Loucy (cell line): ENCODE measurements around the gene WIPF2.

Source experiments
- H2AFZ ChIP-seq: fragments of 200-600 bp; sonication (generic); 2 replicates; pipeline ENCODE4 v1.6.0; 2016; ENCODE audit warnings: antibody characterized with exemption, mild to moderate bottlenecking, low read length, moderate library complexity
- H3F3A ChIP-seq: fragments of 200-600 bp; 2 replicates; pipeline ENCODE4 v1.6.0; 2016; ENCODE audit warnings: antibody characterized with exemption, low read depth, mild to moderate bottlenecking
- H3K27me3 ChIP-seq: fragments of 200-600 bp; sonication (generic); 2 replicates; pipeline ENCODE4 v1.6.1; 2014; ENCODE audit warnings: low read length, mild to moderate bottlenecking; ENCODE audit not compliant: insufficient read depth, poor library complexity, severe bottlenecking
- H3K36me3 ChIP-seq: fragments of 200-600 bp; sonication (generic); 2 replicates; pipeline ENCODE4 v1.6.1; 2016; ENCODE audit warnings: low read length; ENCODE audit not compliant: insufficient read depth
- H3K4me1 ChIP-seq: fragments of 200-600 bp; sonication (generic); 2 replicates; pipeline ENCODE4 v1.5.1; 2014; ENCODE audit warnings: low read length, mild to moderate bottlenecking; ENCODE audit not compliant: insufficient read depth, poor library complexity, severe bottlenecking
- H3K4me2 ChIP-seq: fragments of 200-600 bp; sonication (generic); 2 replicates; pipeline ENCODE4 v1.6.0; 2014; ENCODE audit warnings: antibody characterized with exemption, low read length, low read depth, mild to moderate bottlenecking; ENCODE audit not compliant: poor library complexity, severe bottlenecking
- H3K4me3 ChIP-seq: fragments of 200-600 bp; sonication (generic); 2 replicates; pipeline ENCODE4 v1.5.1; 2014; ENCODE audit warnings: low read length, mild to moderate bottlenecking, mixed read lengths; ENCODE audit not compliant: poor library complexity, severe bottlenecking
- H3K79me2 ChIP-seq: fragments of 200-600 bp; sonication (generic); 2 replicates; pipeline ENCODE4 v1.6.1; 2014; ENCODE audit warnings: low read length; ENCODE audit not compliant: insufficient read depth
- H3K9ac ChIP-seq: fragments of 200-600 bp; sonication (generic); 2 replicates; pipeline ENCODE4 v1.6.0; 2014; ENCODE audit warnings: mild to moderate bottlenecking, low read depth, low read length, moderate library complexity; ENCODE audit not compliant: poor library complexity, severe bottlenecking
- H3K9me2 ChIP-seq: fragments of 200-600 bp; sonication (generic); replicated peaks from 2 replicates; pipeline ENCODE4 v1.6.1; 2016; ENCODE audit warnings: low read depth, low read length, mixed read lengths
- H3K9me3 ChIP-seq: fragments of 200-600 bp; sonication (generic); 2 replicates; pipeline ENCODE4 v1.6.1; 2014; ENCODE audit warnings: mild to moderate bottlenecking, antibody characterized with exemption, low read length, low read depth; ENCODE audit not compliant: insufficient read depth
- H4K20me1 ChIP-seq: fragments of 200-600 bp; sonication (generic); 2 replicates; pipeline ENCODE4 v1.6.0; 2014; ENCODE audit warnings: antibody characterized with exemption, low read length, mild to moderate bottlenecking; ENCODE audit not compliant: insufficient read depth, poor library complexity, severe bottlenecking
- EZH2phosphoT487 ChIP-seq: fragments of 200-600 bp; IDR thresholded peaks from 2 replicates; pipeline ENCODE4 v1.6.1; 2018; ENCODE audit warnings: antibody characterized with exemption, mild to moderate bottlenecking, moderate library complexity, borderline replicate concordance
- TF ChIP-seq, protein P1 (sequence below): fragments of 200-600 bp; sonication (generic); conservative IDR thresholded peaks from 2 replicates; pipeline ENCODE4 v1.5.1; 2014; ENCODE audit warnings: mild to moderate bottlenecking, antibody characterized with exemption, low read length

Gene WIPF2

DNA sequence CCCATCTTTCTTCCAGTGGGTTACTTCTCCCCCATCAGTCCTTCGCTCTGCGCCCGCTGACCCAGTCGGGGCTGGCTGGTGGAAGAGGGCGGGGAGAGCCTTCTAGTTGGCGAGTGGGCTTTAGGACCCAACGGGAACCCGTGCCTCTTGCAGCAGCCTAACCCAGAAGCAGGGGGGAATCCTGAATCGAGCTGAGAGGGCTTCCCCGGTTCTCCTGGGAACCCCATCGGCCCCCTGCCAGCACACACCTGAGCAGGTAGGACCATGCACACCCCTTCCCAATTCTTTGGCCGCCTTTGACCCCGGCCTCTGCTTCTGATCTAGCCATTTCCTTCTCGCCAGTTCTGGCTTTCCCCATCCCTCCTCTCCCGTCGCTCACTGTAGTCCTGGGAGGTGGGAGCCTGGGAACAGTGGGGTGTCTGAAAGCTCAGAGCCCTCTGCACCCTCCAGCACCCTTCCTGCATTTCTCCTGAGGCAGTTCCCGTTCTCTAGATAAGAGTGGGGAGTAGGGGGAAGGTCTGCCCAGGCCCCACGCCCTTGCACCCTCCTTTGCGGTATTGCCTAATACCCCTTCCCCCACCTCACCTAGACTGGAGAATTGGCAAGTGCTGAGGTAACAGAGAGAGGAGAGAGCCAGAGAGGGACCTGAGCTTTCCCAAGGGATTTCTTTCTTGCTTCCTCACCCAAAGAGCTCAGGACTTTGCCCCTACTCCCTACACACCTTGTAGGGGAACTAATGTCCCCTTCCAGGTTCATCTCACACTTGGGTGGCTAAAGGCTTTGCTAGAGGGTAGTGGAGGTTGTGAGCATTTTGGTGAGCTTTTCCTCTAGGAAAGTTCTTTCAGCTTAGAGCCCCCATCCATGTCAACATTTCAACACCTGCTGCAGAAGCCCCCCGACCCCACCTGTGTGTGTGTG lies 90.2 kb downstream of the WIPF2 start, which contains the start of gene RARA:
RARA (plus strand) TSS at position 150 of the 918 bp plus-strand sequence. CDS start 22,039 bp downstream, outside the sequence.
- peaks cover 84% of the 10 kb centered on the region for H3K4me1 ChIP-seq
- H3K4me3 ChIP-seq, result peak within 1 kb of the TSS; percentile 62
- peak within 1 kb of the TSS; percentile 76 for H3K9ac ChIP-seq
- H3K36me3 ChIP-seq, result no peaks in the 10 kb centered on the region
- peak within 1 kb of the TSS; percentile 77 for H3K4me2 ChIP-seq
- no peaks in the 10 kb centered on the region for H3K27me3 ChIP-seq
- TF ChIP-seq EZH2phosphoT487, result no peak
- TF ChIP-seq, protein P1, sequence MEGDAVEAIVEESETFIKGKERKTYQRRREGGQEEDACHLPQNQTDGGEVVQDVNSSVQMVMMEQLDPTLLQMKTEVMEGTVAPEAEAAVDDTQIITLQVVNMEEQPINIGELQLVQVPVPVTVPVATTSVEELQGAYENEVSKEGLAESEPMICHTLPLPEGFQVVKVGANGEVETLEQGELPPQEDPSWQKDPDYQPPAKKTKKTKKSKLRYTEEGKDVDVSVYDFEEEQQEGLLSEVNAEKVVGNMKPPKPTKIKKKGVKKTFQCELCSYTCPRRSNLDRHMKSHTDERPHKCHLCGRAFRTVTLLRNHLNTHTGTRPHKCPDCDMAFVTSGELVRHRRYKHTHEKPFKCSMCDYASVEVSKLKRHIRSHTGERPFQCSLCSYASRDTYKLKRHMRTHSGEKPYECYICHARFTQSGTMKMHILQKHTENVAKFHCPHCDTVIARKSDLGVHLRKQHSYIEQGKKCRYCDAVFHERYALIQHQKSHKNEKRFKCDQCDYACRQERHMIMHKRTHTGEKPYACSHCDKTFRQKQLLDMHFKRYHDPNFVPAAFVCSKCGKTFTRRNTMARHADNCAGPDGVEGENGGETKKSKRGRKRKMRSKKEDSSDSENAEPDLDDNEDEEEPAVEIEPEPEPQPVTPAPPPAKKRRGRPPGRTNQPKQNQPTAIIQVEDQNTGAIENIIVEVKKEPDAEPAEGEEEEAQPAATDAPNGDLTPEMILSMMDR, result no peak
- peaks cover 8% of the 10 kb centered on the region for H3F3A ChIP-seq
- H3K9me2 ChIP-seq, result no peaks in the 10 kb centered on the region
- no peaks in the 10 kb centered on the region for H4K20me1 ChIP-seq
- no peaks in the 10 kb centered on the region for H3K9me3 ChIP-seq
- no peak within 1 kb of the TSS for H2AFZ ChIP-seq
- H3K79me2 ChIP-seq, result peaks cover 8% of the 10 kb centered on the region; the same call in 1 of the 2 replicates

DNA sequence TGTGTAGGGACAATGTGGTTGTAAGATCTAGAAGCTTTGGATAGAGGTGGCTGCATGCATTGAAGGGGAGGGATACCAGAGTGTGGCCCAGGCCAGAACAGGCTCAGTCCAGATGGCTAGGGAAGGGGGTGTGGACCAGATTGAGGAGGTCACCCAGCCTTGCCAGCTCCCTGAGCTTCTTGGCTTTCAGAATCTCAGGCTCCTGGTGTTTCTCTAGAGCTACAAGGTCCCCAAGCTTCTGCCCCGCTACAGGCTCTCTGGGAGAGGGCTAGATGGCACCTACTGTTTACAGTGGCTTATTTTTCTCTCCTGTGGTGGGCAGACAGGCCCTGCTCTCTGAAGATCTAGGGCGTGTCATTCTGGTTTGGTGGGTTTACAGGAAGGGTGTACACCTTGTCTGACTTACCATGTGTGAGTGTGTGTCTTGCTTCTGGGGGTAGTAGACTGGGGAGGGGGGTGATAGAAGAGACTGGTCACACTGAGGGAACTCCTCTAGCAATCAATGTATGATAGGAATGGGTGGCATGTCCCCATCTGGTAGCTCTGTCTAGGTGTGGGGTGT lies 90.9 kb downstream of the WIPF2 start:
- Histone ChIP-seq H3K4me1 (peaks cover 85% of the 10 kb centered on the region), H3F3A (peaks cover 8% of the 10 kb centered on the region), H3K79me2 (peaks cover 6% of the 10 kb centered on the region; the same call in 1 of the 2 replicates), H2AFZ (no peak overlapping the region), H3K9me3 (no peaks in the 10 kb centered on the region), H3K4me2 (peak overlapping the region; percentile 77), H4K20me1 (no peaks in the 10 kb centered on the region), H3K4me3 (peak overlapping the region; percentile 62), H3K9me2 (no peaks in the 10 kb centered on the region), H3K9ac (peak overlapping the region; percentile 76), H3K36me3 (no peaks in the 10 kb centered on the region), H3K27me3 (no peaks in the 10 kb centered on the region)
- TF ChIP-seq, protein P1, result no peak
- TF ChIP-seq EZH2phosphoT487, result no peak

DNA sequence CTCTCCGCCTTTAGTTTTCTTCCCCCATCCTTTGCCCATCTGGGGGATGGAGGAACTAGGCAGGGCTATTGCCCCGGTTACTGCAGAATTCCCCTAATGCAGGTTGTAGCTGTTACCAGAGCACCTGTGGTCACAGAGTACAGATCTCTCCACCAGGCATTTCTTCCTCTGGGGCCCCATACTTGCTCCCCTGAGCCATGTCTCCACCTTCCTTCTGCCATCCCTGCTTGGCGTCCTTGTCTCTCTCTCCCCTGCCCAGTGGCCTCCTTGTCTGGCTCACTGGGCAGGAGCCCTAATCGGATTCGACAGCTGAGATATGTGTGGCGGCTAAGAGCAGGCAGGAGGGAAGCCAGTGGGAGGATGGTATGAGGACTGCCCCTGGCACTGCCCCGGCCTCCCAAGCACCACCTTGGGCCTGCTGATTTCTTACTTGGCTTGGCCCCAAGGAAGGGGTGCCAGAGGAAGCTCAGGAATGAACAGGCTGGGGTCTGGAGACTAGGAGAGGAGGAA lies 91.8 kb downstream of the WIPF2 start:
- no peaks in the 10 kb centered on the region for H3K9me2 ChIP-seq
- H3K4me1 ChIP-seq, result peaks cover 94% of the 10 kb centered on the region
- peak overlapping the region; percentile 57 for H3K4me2 ChIP-seq
- H3K27me3 ChIP-seq, result no peaks in the 10 kb centered on the region
- no peak overlapping the region for H2AFZ ChIP-seq
- H3K79me2 ChIP-seq, result peaks cover 6% of the 10 kb centered on the region; the same call in 1 of the 2 replicates
- H4K20me1 ChIP-seq, result no peaks in the 10 kb centered on the region
- TF ChIP-seq, protein P1, result no peak
- no peak for TF ChIP-seq EZH2phosphoT487
- H3K9ac ChIP-seq, result peak overlapping the region; percentile 76
- H3K4me3 ChIP-seq, result peak overlapping the region; percentile 7
- H3K9me3 ChIP-seq, result no peaks in the 10 kb centered on the region
- H3K36me3 ChIP-seq, result no peaks in the 10 kb centered on the region
- peaks cover 13% of the 10 kb centered on the region for H3F3A ChIP-seq
